Prostate gland (tissue), 2 donors: ENCODE measurements around the gene CEP63. TPM values are rescaled to one million over a fixed set of nuclear protein-coding genes. Genes with fewer than 3 reads are reported as not detected.

Experiments
- DNase-seq: peaks from one replicate; pipeline ENCODE4 v3.0.0-alpha.2; 2019; ENCODE audit warnings: low spot score
- H3K27ac ChIP-seq, 2 donors: fragments of 200-600 bp; sonication (generic); 2 replicates each; pipeline ENCODE4 v1.5.1; 2017 to 2019
- H3K27me3 ChIP-seq: fragments of 200-600 bp; sonication (generic); replicated peaks from 2 replicates; pipeline ENCODE4 v1.5.1; 2019; ENCODE audit not compliant: insufficient read depth
- H3K36me3 ChIP-seq, 2 donors: fragments of 200-600 bp; sonication (generic); 1 replicate in 1 of 2; 2 replicates in 1 of 2; pipeline versions ENCODE4 v1.5.1 to v1.8.1; 2017 to 2019
- H3K4me1 ChIP-seq: fragments of 200-600 bp; sonication (generic); replicated peaks from 2 replicates; pipeline ENCODE4 v1.5.1; 2019
- H3K4me3 ChIP-seq, 2 donors: fragments of 200-600 bp; sonication (generic); 2 replicates each; pipeline ENCODE4 v1.5.1; 2017 to 2019
- H3K9me3 ChIP-seq: fragments of 200-600 bp; sonication (generic); 2 replicates; pipeline ENCODE4 v1.5.1; 2017
- POLR2A ChIP-seq: fragments of 450-650 bp; IDR thresholded peaks from one replicate; pipeline ENCODE4 v1.6.1; 2016; ENCODE audit warnings: antibody characterized with exemption, mild to moderate bottlenecking
- POLR2AphosphoS5 ChIP-seq: sonication (generic); formaldehyde crosslinking; IDR thresholded peaks from one replicate; pipeline ENCODE4 v1.6.1; 2017; ENCODE audit warnings: antibody characterized with exemption
- WGBS: methylation state at CpG from one replicate; pipeline ENCODE4 v1.1.5; 2018; 5-methylcytosine and 5-hydroxymethylcytosine counted together
- intact Hi-C: fragments of 100-400 bp; cut with DNase I; formaldehyde crosslinking; loops from one replicate; pipeline ENCODE4 v1.14.2; 2022
- total RNA-seq, 2 donors: library from RNA; depleted of rRNA; stranded (reverse); fragments of >200 nt; gene quantifications; one replicate each; pipeline ENCODE4 v1.1.0, GENCODE V29; 2016
- TF ChIP-seq, protein P1 (sequence below), 4 experiments: fragments of 200-600 bp in 2 of 4; fragments of 450-650 bp in 2 of 4; sonication (generic) in 2 of 4; IDR thresholded peaks; 1 replicate in 3 of 4; 2 replicates in 1 of 4; pipeline ENCODE4 v1.5.1; 2016 to 2019; ENCODE audit warnings: antibody characterized with exemption in 4 of 4, mild to moderate bottlenecking in 2 of 4, moderate library complexity in 2 of 4

CEP63 gene
- total RNA-seq, 2 donors from 2014 or later = 35.2 to 60.1 TPM

DNA sequence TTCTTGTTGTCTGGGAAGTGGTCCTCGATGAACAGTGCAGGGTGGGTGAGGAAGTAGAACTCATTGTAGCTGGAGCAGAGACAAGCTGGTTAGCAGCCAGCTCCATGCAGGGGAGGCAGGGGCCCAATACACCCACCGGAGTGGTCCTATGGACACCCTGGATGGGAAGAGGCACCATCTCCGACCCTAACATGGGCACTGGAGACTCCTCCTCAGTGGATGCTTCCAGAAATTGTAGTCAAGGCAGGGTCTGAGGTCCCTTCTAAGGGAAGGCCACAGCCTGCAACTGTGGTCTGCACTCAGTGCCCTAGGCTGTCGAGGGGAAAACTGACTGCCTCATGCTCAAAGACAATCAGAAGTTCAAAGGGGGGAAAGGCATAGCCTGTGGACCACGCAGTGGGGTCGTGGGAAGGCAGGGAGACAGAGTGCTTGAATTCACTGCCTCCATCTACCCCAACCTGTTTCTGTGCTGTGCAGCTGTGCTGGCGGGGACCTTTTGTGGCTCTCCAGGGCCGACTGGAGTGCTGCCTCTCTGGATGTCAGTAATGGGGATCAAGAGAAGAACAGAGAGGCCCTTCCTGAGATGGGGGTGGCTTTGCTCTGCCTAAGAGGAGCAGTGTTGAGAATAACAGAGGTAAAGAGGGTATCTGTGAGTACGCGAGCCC, 123.0 kb downstream of the CEP63 start:
- H3K27me3 ChIP-seq = no peaks in the 10 kb centered on the region
- H3K9me3 ChIP-seq = no peaks in the 10 kb centered on the region
- DNase-seq = no peak
- no peaks in the 10 kb centered on the region for H3K4me1 ChIP-seq
- no peak overlapping the region for H3K4me3 ChIP-seq
- TF ChIP-seq, protein P1, sequence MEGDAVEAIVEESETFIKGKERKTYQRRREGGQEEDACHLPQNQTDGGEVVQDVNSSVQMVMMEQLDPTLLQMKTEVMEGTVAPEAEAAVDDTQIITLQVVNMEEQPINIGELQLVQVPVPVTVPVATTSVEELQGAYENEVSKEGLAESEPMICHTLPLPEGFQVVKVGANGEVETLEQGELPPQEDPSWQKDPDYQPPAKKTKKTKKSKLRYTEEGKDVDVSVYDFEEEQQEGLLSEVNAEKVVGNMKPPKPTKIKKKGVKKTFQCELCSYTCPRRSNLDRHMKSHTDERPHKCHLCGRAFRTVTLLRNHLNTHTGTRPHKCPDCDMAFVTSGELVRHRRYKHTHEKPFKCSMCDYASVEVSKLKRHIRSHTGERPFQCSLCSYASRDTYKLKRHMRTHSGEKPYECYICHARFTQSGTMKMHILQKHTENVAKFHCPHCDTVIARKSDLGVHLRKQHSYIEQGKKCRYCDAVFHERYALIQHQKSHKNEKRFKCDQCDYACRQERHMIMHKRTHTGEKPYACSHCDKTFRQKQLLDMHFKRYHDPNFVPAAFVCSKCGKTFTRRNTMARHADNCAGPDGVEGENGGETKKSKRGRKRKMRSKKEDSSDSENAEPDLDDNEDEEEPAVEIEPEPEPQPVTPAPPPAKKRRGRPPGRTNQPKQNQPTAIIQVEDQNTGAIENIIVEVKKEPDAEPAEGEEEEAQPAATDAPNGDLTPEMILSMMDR (IDR thresholded peaks at IDR 0.05) = no peak
- TF ChIP-seq POLR2A = no peak
- no peak for TF ChIP-seq POLR2AphosphoS5
- WGBS = 89% methylated on average over 10 of the region's 10 CpGs
- H3K27ac ChIP-seq = no peak overlapping the region
- intact Hi-C loops = no loop called here
- no peaks in the 10 kb centered on the region for H3K36me3 ChIP-seq

DNA sequence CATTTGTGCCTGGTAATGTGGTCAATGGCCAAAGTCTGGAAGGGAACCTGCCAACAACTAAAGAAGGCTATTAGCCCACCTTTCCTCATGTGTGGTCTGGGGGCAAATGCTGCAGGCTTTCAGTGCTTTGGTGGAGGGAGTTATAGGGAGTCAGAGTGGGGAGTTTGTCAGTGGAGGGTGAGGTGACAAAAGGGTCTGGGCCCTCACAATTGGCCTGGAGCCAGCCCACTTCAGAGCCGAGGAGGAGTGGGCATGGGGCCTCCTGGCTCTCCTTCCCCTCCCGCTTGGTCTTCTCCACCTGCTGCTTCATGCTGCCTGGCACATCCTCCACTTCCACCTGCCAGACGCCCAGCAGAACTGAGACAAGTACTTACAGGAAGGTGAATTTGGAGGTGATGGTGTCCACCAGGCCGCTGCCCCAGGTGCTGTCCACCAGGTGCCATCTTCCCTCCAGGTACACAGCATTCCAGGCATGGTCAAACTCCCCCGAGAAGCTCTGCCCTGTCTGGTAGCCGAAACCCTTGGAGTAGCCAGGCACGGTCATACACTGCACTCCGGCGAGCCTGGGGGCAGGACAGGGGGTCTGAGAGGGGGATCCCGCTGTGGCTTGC, 124.1 kb downstream of the CEP63 start:
- no peaks in the 10 kb centered on the region for H3K9me3 ChIP-seq
- WGBS = 60% methylated on average over 10 of the region's 10 CpGs
- H3K4me1 ChIP-seq = no peaks in the 10 kb centered on the region
- no peaks in the 10 kb centered on the region for H3K27me3 ChIP-seq
- DNase-seq = peak; percentile 2
- intact Hi-C loops = no loop called here
- H3K27ac ChIP-seq = no peak overlapping the region
- no peak for TF ChIP-seq POLR2AphosphoS5
- TF ChIP-seq POLR2A = no peak
- TF ChIP-seq, protein P1 (IDR thresholded peaks at IDR 0.05) = no peak
- no peak overlapping the region for H3K4me3 ChIP-seq
- H3K36me3 ChIP-seq = no peaks in the 10 kb centered on the region

DNA sequence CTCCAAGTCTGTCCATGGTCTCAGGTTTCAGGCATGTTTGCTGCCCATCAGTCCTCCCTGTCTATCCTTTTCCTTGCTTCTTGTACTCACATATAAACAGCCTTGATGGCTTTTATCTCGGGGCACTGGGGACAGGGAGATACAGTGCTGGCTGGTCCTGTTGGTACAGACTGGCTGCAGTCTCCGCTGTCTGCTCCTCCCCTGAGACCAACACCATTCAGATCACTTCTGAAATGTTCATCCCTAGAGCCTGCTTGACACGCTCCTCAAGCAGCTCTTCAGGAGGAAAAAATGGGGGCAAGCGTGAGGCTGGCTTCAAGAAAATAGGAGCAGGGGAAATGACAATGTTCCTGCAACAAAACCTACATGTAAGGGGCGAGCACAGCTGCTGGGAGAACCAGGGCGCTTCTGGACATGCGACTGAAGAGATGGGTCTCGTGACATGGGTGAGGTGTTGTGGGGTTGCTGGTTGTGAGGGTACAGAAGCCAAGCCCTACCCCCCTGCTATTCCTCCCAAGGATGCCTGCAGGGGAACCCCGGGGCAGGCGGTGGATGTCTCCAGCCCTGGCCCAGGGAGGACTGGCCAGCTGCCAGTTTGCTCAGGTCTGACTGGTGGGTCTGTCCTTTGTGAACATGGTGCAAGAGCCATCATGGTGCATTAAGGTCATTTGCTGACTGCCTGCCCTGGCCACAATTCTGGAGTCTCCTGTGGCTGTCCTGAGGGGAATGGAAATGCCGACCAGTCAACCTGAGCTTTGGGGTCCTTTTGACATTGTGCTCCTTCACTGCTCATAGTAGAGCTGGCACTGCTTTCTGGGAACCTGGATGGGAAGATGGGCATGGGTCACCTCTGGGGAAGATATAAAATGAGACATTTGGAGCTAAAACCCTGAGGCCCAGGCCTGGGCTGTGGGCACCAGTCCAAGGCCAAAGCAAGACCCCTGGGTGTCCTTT, 124.9 kb downstream of the CEP63 start:
- H3K4me1 ChIP-seq = no peaks in the 10 kb centered on the region
- no peak overlapping the region for H3K4me3 ChIP-seq
- H3K27me3 ChIP-seq = no peaks in the 10 kb centered on the region
- no peaks in the 10 kb centered on the region for H3K9me3 ChIP-seq
- DNase-seq = no peak
- H3K36me3 ChIP-seq = no peaks in the 10 kb centered on the region
- intact Hi-C loops = no loop called here
- no peak overlapping the region for H3K27ac ChIP-seq
- 78% methylated on average over 11 of the region's 11 CpGs for WGBS
- TF ChIP-seq POLR2A (no peak), POLR2AphosphoS5 (no peak)
- TF ChIP-seq, protein P1 (IDR thresholded peaks at IDR 0.05) = no peak

DNA sequence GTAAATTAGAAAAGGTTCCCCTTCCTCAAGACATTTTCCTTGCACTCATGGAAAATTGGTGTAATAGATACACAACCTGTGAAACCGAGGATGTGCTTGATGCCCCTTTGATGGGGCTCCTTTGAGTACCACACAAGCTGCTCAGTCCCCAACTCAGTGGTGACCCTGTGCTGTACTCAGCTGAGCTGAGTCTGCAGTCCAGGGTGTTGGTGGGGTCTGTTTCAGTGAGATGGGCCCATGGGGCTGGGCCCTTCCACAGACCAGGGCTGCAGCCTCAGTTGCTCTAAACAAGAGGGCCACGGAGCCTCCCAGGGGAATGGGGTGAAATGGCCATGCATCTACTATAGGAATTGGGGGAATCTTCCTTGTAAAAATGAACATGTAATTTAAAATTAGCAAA, 125.7 kb downstream of the CEP63 start:
- H3K27me3 ChIP-seq = no peaks in the 10 kb centered on the region
- H3K4me1 ChIP-seq = no peaks in the 10 kb centered on the region
- no peaks in the 10 kb centered on the region for H3K9me3 ChIP-seq
- 92% methylated on average over 2 of the region's 2 CpGs for WGBS
- H3K27ac ChIP-seq = no peak overlapping the region
- no peak overlapping the region for H3K4me3 ChIP-seq
- intact Hi-C loops = no loop called here
- DNase-seq = no peak
- TF ChIP-seq POLR2A = no peak
- TF ChIP-seq POLR2AphosphoS5 = no peak
- TF ChIP-seq, protein P1 (IDR thresholded peaks at IDR 0.05) = no peak
- no peaks in the 10 kb centered on the region for H3K36me3 ChIP-seq
